ENCODE measurements around the gene POLQ. TPM values are rescaled to one million over a fixed set of nuclear protein-coding genes. Genes with fewer than 3 reads are reported as not detected.

POLQ gene
- polyA plus RNA-seq, 1 donor (not counting 4 experiments of a cell fraction or from before 2014, with no cell fraction given), result 4.4 TPM

DNA sequence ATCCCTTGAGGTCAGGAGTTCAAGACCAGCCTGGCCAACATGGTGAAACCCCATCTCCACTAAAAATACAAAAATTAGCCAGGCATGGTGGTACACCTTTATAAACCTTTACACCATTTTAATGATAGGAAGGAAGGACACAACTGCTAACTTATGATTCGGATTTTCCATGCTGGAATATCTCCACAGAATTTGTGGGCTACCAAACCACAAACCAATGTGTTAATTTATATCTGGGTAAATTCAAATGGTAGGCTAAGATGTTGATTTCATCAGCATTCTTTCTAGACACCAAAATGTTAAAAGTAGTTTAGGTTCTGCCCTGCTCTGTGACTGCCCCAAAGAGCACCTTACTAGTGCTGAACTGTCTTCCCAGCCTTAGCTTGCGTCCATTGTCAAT is 72.8 kb downstream of the POLQ start:
- H3K27ac ChIP-seq (ENCODE audit: control insufficient read depth, insufficient read depth, low read length), result no peak overlapping the region
- H3K9me1 ChIP-seq (ENCODE audit: control insufficient read depth, extremely low read depth, insufficient read depth, low read length), result no peaks in the 10 kb centered on the region
- no peak overlapping the region for H3K4me2 ChIP-seq (ENCODE audit: control insufficient read depth, extremely low read depth, insufficient read depth, low read depth, low read length)
- H3K4me1 ChIP-seq (ENCODE audit: control insufficient read depth, extremely low read depth, insufficient read depth, low read length), result no peaks in the 10 kb centered on the region
- TF ChIP-seq EZH2 (IDR thresholded peaks at IDR 0.05; ENCODE audit: low read length), result no peak
- DNase-seq (ENCODE audit: low read depth, low spot score), result no peak
- H3K4me3 ChIP-seq (ENCODE audit: control insufficient read depth in 2 of 3, extremely low read depth in 1 of 3, insufficient read depth in 2 of 3, low read depth in 1 of 3, low read length in 3 of 3), result no peak overlapping the region
- H3K9me3 ChIP-seq (ENCODE audit: control insufficient read depth, low read depth, low read length), result no peaks in the 10 kb centered on the region
- no peaks in the 10 kb centered on the region for H4K20me1 ChIP-seq (ENCODE audit: control insufficient read depth, extremely low read depth, insufficient read depth, low read length)
- H3K9ac ChIP-seq (ENCODE audit: control insufficient read depth, extremely low read depth, insufficient read depth, low read length), result no peak overlapping the region
- dilution Hi-C loops (cut with MboI; ENCODE audit: extremely low pct_ligation_motif_present, low sequenced_read_pairs), result no loop called here
- no peaks in the 10 kb centered on the region for H3K27me3 ChIP-seq (ENCODE audit: control insufficient read depth, extremely low read depth, insufficient read depth, low read length)
- H3K79me2 ChIP-seq (ENCODE audit: control insufficient read depth, insufficient read depth, low read length), result no peaks in the 10 kb centered on the region
- FAIRE-seq, result no peak
- H2AFZ ChIP-seq (ENCODE audit: control insufficient read depth, low read length), result no peak overlapping the region
- H3K36me3 ChIP-seq (ENCODE audit: control insufficient read depth in 2 of 2, extremely low read depth in 1 of 2, insufficient read depth in 2 of 2, low read length in 2 of 2), result peaks cover 0 to 15% of the 10 kb centered on the region in 2 experiments

DNA sequence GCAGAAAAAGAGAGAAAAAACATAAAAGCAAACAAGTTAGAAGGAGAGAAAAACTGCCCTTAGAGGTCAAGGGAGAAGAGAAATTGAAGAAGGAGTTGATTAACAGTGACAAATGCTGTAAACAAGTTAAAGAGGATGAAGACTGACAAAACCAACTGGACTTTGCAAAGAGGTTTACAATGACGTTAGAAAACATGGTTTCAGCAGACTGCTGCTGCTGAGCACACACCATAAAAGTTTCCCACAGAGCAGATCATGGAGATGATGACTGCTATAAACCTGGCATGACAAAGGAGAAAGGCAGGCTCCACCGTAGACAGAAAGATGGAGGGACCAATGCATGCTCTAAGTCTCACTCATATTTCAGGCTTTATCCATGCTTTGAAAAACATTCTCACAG is 78.7 kb downstream of the POLQ start:
- dilution Hi-C loops (cut with MboI; ENCODE audit: extremely low pct_ligation_motif_present, low sequenced_read_pairs), result no loop called here
- Histone ChIP-seq H3K27ac (ENCODE audit: control insufficient read depth, insufficient read depth, low read length) (no peak overlapping the region), H3K4me3 (ENCODE audit: control insufficient read depth in 2 of 3, extremely low read depth in 1 of 3, insufficient read depth in 2 of 3, low read depth in 1 of 3, low read length in 3 of 3) (no peak overlapping the region), H3K79me2 (ENCODE audit: control insufficient read depth, insufficient read depth, low read length) (no peaks in the 10 kb centered on the region), H3K9me1 (ENCODE audit: control insufficient read depth, extremely low read depth, insufficient read depth, low read length) (no peaks in the 10 kb centered on the region), H4K20me1 (ENCODE audit: control insufficient read depth, extremely low read depth, insufficient read depth, low read length) (no peaks in the 10 kb centered on the region), H3K27me3 (ENCODE audit: control insufficient read depth, extremely low read depth, insufficient read depth, low read length) (no peaks in the 10 kb centered on the region), H3K4me1 (ENCODE audit: control insufficient read depth, extremely low read depth, insufficient read depth, low read length) (no peaks in the 10 kb centered on the region), H3K9ac (ENCODE audit: control insufficient read depth, extremely low read depth, insufficient read depth, low read length) (no peak overlapping the region), H2AFZ (ENCODE audit: control insufficient read depth, low read length) (no peak overlapping the region), H3K4me2 (ENCODE audit: control insufficient read depth, extremely low read depth, insufficient read depth, low read depth, low read length) (no peak overlapping the region), H3K36me3 (ENCODE audit: control insufficient read depth in 2 of 2, extremely low read depth in 1 of 2, insufficient read depth in 2 of 2, low read length in 2 of 2) (no peaks in the 10 kb centered on the region), H3K9me3 (ENCODE audit: control insufficient read depth, low read depth, low read length) (no peaks in the 10 kb centered on the region)
- TF ChIP-seq EZH2 (IDR thresholded peaks at IDR 0.05; ENCODE audit: low read length) (no peak), CTCF (optimal IDR thresholded peaks at IDR 0.05 in 1 of 3, IDR thresholded peaks at IDR 0.05 in 1 of 3, conservative IDR thresholded peaks at IDR 0.05 in 1 of 3; ENCODE audit: extremely low read depth in 1 of 3, insufficient read depth in 2 of 3, low read length in 3 of 3) (no peak)
- DNase-seq (ENCODE audit: low read depth, low spot score), result no peak
- FAIRE-seq, result peak; percentile 36

DNA sequence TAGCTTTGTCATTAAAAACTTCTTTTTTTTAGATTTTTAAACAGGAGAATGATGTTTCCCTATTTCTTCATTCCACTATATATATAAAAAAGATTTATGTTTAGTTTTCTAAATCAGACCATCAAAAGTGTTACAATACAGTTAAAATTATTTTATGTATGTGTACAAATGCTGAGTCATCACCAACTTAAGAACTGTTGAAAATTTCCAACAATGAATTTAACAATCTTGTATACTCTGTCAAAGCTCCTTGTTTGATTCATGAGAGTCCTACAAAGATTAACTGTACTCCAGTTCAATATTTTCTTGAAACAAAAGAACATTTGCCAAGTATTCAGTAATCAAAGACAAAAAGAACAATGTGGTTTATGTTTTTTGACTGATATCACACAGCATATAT is 82.0 kb downstream of the POLQ start:
- dilution Hi-C loops (cut with MboI; ENCODE audit: extremely low pct_ligation_motif_present, low sequenced_read_pairs), result no loop called here
- Histone ChIP-seq H3K9ac (ENCODE audit: control insufficient read depth, extremely low read depth, insufficient read depth, low read length) (no peak overlapping the region), H3K79me2 (ENCODE audit: control insufficient read depth, insufficient read depth, low read length) (no peaks in the 10 kb centered on the region), H3K4me1 (ENCODE audit: control insufficient read depth, extremely low read depth, insufficient read depth, low read length) (no peaks in the 10 kb centered on the region), H4K20me1 (ENCODE audit: control insufficient read depth, extremely low read depth, insufficient read depth, low read length) (no peaks in the 10 kb centered on the region), H3K27ac (ENCODE audit: control insufficient read depth, insufficient read depth, low read length) (no peak overlapping the region), H3K4me3 (ENCODE audit: control insufficient read depth in 2 of 3, extremely low read depth in 1 of 3, insufficient read depth in 2 of 3, low read depth in 1 of 3, low read length in 3 of 3) (no peak overlapping the region), H3K36me3 (ENCODE audit: control insufficient read depth in 2 of 2, extremely low read depth in 1 of 2, insufficient read depth in 2 of 2, low read length in 2 of 2) (no peaks in the 10 kb centered on the region), H3K9me3 (ENCODE audit: control insufficient read depth, low read depth, low read length) (no peaks in the 10 kb centered on the region), H3K4me2 (ENCODE audit: control insufficient read depth, extremely low read depth, insufficient read depth, low read depth, low read length) (no peak overlapping the region), H2AFZ (ENCODE audit: control insufficient read depth, low read length) (no peak overlapping the region), H3K9me1 (ENCODE audit: control insufficient read depth, extremely low read depth, insufficient read depth, low read length) (no peaks in the 10 kb centered on the region), H3K27me3 (ENCODE audit: control insufficient read depth, extremely low read depth, insufficient read depth, low read length) (no peaks in the 10 kb centered on the region)
- TF ChIP-seq CTCF (optimal IDR thresholded peaks at IDR 0.05 in 1 of 3, IDR thresholded peaks at IDR 0.05 in 1 of 3, conservative IDR thresholded peaks at IDR 0.05 in 1 of 3; ENCODE audit: extremely low read depth in 1 of 3, insufficient read depth in 2 of 3, low read length in 3 of 3), result no peak
- TF ChIP-seq EZH2 (IDR thresholded peaks at IDR 0.05; ENCODE audit: low read length), result no peak
- DNase-seq (ENCODE audit: low read depth, low spot score) (no peak), FAIRE-seq (no peak)

Measured in keratinocyte (primary cell).